GM12801 (cell line): ENCODE data around the gene DOCK9.

Source experiments
- CTCF ChIP-seq: IDR thresholded peaks from one replicate; pipeline ENCODE4 v1.5.1; 2011; ENCODE audit warnings: control low read depth; ENCODE audit not compliant: insufficient read length; ENCODE audit errors: extremely low read depth

Gene DOCK9

GRCh38 chr13:98828614-98829013 lies 149.2 kb downstream of the DOCK9 start:
- no peak for TF ChIP-seq CTCF

- TF ChIP-seq CTCF, result no peak
Observed at GRCh38 chr13:98827449-98827848, 150.4 kb downstream of the DOCK9 start.

GRCh38 chr13:98826146-98826545 lies 151.7 kb downstream of the DOCK9 start:
- TF ChIP-seq CTCF, result no peak

- no peak for TF ChIP-seq CTCF
Observed at GRCh38 chr13:98825659-98826058, 152.2 kb downstream of the DOCK9 start.

GRCh38 chr13:98824376-98825160 lies 153.3 kb downstream of the DOCK9 start:
- no peak for TF ChIP-seq CTCF

- TF ChIP-seq CTCF, result no peak
Observed at GRCh38 chr13:98823442-98823841, 154.4 kb downstream of the DOCK9 start.

GRCh38 chr13:98822225-98822606 lies 155.6 kb downstream of the DOCK9 start:
- TF ChIP-seq CTCF, result no peak
